ENCODE measurements around the gene PDXDC1.

- TF ChIP-seq POLR2AphosphoS5 (IDR thresholded peaks at IDR 0.05; ENCODE audit: borderline replicate concordance, low read depth, low read length), result no peak
- TF ChIP-seq EZH2 (IDR thresholded peaks at IDR 0.05), result no peak
- no peak for TF ChIP-seq FOXP2 (optimal IDR thresholded peaks at IDR 0.05; ENCODE audit: control extremely low read depth, extremely low read length, insufficient read depth)
Measured at GRCh38 chr16:15052747-15053476, 78.1 kb downstream of the PDXDC1 start.

All from SK-N-MC (cell line).